ENCODE results near the gene LRRC36.

The LRRC36 gene

DNA sequence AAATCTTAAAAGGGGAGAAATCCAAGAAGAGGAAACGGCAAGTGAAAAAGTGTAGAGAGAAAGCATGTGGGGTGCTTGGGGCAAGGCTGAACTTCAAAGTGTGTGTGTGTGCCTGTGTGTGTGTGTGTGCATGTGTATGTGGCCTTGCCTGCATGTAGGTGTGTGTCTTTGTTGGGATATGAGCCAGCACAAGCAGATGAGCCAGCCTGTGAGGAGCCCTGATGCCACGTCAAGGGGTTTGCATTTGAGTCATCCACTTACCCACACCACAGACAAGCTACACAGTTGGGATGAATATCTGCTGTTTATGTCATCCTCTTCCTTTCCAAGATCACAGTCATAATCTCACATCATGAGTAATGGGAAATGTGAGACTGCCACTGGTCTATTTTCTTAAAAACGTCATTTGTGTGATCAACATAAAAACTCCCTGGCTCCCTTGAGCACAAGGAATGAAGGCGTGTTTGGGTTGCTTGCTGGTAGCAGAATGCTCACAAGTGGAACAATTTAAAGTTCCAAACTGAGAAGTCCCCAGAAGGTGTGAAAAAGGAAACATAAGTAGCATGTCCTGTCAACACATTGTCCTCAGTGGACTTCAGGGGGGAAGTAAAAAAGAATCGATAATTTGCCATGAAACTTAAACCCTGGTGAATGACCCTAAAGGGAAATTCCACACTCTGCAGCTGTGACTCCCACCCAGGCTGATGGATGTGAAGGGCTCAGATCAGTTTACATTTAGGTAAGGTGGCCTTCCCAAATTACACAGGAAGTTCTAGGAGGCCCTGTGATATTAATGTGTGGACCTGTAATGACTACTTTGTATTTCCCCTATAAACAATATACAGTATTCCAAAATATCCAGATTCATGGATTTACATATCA, 14.8 kb upstream of the LRRC36 start (continued):
- TF ChIP-seq ZNF76 (tag by site-specific recombination; IDR thresholded peaks at IDR 0.05; ENCODE audit: borderline replicate concordance, low read depth) (no peak), ZNF791 (tag by site-specific recombination; IDR thresholded peaks at IDR 0.05) (no peak), ZNF785 (tag by site-specific recombination; IDR thresholded peaks at IDR 0.05) (0 out of 2 replicates have a peak, but pooled peaks have one; percentile 21), ZNF112 (tag by site-specific recombination; IDR thresholded peaks at IDR 0.05) (no peak), ZNF501 (tag by site-specific recombination; IDR thresholded peaks at IDR 0.05) (no peak), ZNF704 (tag by site-specific recombination; IDR thresholded peaks at IDR 0.05) (no peak), ZNF670 (tag by site-specific recombination; IDR thresholded peaks at IDR 0.05; ENCODE audit: low read depth) (no peak), YY1 (tag by site-specific recombination; IDR thresholded peaks at IDR 0.05) (no peak), ZBTB11 (tag by site-specific recombination; conservative IDR thresholded peaks at IDR 0.05; ENCODE audit: low read depth) (no peak), BCL11B (tag by site-specific recombination; IDR thresholded peaks at IDR 0.05; ENCODE audit: low read depth) (no peak), ZNF23 (tag by site-specific recombination; IDR thresholded peaks at IDR 0.05; ENCODE audit: borderline replicate concordance) (no peak), ZNF548 (tag by site-specific recombination; IDR thresholded peaks at IDR 0.05) (no peak), ZNF266 (tag by site-specific recombination; IDR thresholded peaks at IDR 0.05; ENCODE audit: low read depth) (no peak), ZNF621 (tag by site-specific recombination; IDR thresholded peaks at IDR 0.05) (no peak), ZNF157 (tag by site-specific recombination; IDR thresholded peaks at IDR 0.05) (no peak), ZNF394 (tag by site-specific recombination; IDR thresholded peaks at IDR 0.05; ENCODE audit: borderline replicate concordance) (0 out of 2 replicates have a peak, but pooled peaks have one; percentile 52), ZNF449 (tag by site-specific recombination; IDR thresholded peaks at IDR 0.05) (no peak), GLIS1 (tag by site-specific recombination; IDR thresholded peaks at IDR 0.05) (no peak), OSR2 (tag by site-specific recombination; IDR thresholded peaks at IDR 0.05) (peak; percentile 93), KLF16 (tag by site-specific recombination; IDR thresholded peaks at IDR 0.05) (peak; percentile 59; the same call in 1 of the 2 replicates)
- TF ChIP-seq, protein P1, sequence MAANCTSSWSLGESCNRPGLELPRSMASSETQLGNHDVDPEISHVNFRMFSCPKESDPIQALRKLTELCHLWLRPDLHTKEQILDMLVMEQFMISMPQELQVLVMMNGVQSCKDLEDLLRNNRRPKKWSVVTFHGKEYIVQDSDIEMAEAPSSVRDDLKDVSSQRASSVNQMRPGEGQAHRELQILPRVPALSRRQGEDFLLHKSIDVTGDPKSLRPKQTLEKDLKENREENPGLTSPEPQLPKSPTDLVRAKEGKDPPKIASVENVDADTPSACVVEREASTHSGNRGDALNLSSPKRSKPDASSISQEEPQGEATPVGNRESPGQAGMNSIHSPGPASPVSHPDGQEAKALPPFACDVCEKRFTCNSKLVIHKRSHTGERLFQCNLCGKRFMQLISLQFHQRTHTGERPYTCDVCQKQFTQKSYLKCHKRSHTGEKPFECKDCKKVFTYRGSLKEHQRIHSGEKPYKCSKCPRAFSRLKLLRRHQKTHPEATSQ (tag by site-specific recombination; IDR thresholded peaks at IDR 0.05) = no peak
- TF ChIP-seq, protein P2, sequence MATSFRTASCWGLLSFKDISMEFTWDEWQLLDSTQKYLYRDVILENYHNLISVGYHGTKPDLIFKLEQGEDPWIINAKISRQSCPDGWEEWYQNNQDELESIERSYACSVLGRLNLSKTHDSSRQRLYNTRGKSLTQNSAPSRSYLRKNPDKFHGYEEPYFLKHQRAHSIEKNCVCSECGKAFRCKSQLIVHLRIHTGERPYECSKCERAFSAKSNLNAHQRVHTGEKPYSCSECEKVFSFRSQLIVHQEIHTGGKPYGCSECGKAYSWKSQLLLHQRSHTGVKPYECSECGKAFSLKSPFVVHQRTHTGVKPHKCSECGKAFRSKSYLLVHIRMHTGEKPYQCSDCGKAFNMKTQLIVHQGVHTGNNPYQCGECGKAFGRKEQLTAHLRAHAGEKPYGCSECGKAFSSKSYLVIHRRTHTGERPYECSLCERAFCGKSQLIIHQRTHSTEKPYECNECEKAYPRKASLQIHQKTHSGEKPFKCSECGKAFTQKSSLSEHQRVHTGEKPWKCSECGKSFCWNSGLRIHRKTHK (tag by site-specific recombination; IDR thresholded peaks at IDR 0.05) = no peak
- TF ChIP-seq, protein P3, sequence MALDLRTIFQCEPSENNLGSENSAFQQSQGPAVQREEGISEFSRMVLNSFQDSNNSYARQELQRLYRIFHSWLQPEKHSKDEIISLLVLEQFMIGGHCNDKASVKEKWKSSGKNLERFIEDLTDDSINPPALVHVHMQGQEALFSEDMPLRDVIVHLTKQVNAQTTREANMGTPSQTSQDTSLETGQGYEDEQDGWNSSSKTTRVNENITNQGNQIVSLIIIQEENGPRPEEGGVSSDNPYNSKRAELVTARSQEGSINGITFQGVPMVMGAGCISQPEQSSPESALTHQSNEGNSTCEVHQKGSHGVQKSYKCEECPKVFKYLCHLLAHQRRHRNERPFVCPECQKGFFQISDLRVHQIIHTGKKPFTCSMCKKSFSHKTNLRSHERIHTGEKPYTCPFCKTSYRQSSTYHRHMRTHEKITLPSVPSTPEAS (tag by site-specific recombination; IDR thresholded peaks at IDR 0.05) = peak; percentile 93
- TF ChIP-seq, protein P4, sequence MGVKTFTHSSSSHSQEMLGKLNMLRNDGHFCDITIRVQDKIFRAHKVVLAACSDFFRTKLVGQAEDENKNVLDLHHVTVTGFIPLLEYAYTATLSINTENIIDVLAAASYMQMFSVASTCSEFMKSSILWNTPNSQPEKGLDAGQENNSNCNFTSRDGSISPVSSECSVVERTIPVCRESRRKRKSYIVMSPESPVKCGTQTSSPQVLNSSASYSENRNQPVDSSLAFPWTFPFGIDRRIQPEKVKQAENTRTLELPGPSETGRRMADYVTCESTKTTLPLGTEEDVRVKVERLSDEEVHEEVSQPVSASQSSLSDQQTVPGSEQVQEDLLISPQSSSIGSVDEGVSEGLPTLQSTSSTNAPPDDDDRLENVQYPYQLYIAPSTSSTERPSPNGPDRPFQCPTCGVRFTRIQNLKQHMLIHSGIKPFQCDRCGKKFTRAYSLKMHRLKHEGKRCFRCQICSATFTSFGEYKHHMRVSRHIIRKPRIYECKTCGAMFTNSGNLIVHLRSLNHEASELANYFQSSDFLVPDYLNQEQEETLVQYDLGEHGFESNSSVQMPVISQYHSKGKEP (tag by site-specific recombination; IDR thresholded peaks at IDR 0.05) = no peak
